Ishikawa (cell line): ENCODE data around the gene RTN4RL2.
A peak's percentile ranks its signal among the peaks of the same experiment; 100 is the strongest.

Source experiments
- CEBPB ChIP-seq: IDR thresholded peaks from 2 replicates; pipeline ENCODE4 v1.6.1; 2012
- CREB1 ChIP-seq: IDR thresholded peaks from 2 replicates; pipeline ENCODE4 v1.6.1; 2012; ENCODE audit warnings: low read depth
- EGR1 ChIP-seq: IDR thresholded peaks from 2 replicates; pipeline ENCODE4 v1.6.1; 2012
- EP300 ChIP-seq: IDR thresholded peaks from 2 replicates; pipeline ENCODE4 v1.6.1; 2012; ENCODE audit warnings: borderline replicate concordance
- FOXM1 ChIP-seq: IDR thresholded peaks from 2 replicates; pipeline ENCODE4 v1.6.1; 2012; ENCODE audit warnings: low read depth, borderline replicate concordance
- MAX ChIP-seq: IDR thresholded peaks from 2 replicates; pipeline ENCODE4 v1.6.1; 2012
- NFIC ChIP-seq: IDR thresholded peaks from 2 replicates; pipeline ENCODE4 v1.6.1; 2012
- RAD21 ChIP-seq: IDR thresholded peaks from 2 replicates; pipeline ENCODE4 v1.6.1; 2012; ENCODE audit warnings: low read depth
- REST ChIP-seq: IDR thresholded peaks from 2 replicates; pipeline ENCODE4 v1.6.1; 2012; ENCODE audit warnings: low read depth, mild to moderate bottlenecking
- TCF12 ChIP-seq: IDR thresholded peaks from 2 replicates; pipeline ENCODE4 v1.6.1; 2012; ENCODE audit warnings: low read depth
- TEAD4 ChIP-seq: IDR thresholded peaks from 2 replicates; pipeline ENCODE4 v1.6.1; 2012
- USF1 ChIP-seq: IDR thresholded peaks from 2 replicates; pipeline ENCODE4 v1.6.1; 2012
- YY1 ChIP-seq: IDR thresholded peaks from 2 replicates; pipeline ENCODE4 v1.6.1; 2012; ENCODE audit warnings: low read depth
- ZBTB7A ChIP-seq: IDR thresholded peaks from 2 replicates; pipeline ENCODE4 v1.6.1; 2012; ENCODE audit warnings: low read depth

The RTN4RL2 gene

GRCh38 chr11:57513911-57514537, 53.7 kb downstream of the RTN4RL2 start:
- TF ChIP-seq USF1, result no peak
- no peak for TF ChIP-seq CEBPB
- TF ChIP-seq REST, result no peak
- no peak for TF ChIP-seq MAX
- no peak for TF ChIP-seq ZBTB7A

GRCh38 chr11:57514538-57515331, 54.4 kb downstream of the RTN4RL2 start:
- TF ChIP-seq REST (no peak), MAX (peak; percentile 23; the same call in 1 of the 2 replicates), YY1 (no peak), NFIC (no peak), ZBTB7A (0 out of 2 replicates have a peak, but pooled peaks have one; percentile 17), CREB1 (no peak), TEAD4 (no peak), USF1 (no peak), FOXM1 (no peak), TCF12 (no peak), CEBPB (no peak), EGR1 (0 out of 2 replicates have a peak, but pooled peaks have one; percentile 18), EP300 (no peak), RAD21 (no peak)

GRCh38 chr11:57515332-57516060, 55.2 kb downstream of the RTN4RL2 start, which contains the start of gene SLC43A1:
Gene SLC43A1, minus strand, starts transcription at chr11:57515702. Its CDS starts 1,591 bp downstream, at chr11:57514111.
- TF ChIP-seq RAD21, result no peak
- TF ChIP-seq CEBPB, result no peak
- peak; percentile 46; the same call in 1 of the 2 replicates for TF ChIP-seq MAX
- TF ChIP-seq ZBTB7A, result peak; percentile 90
- peak; percentile 92 for TF ChIP-seq USF1
- TF ChIP-seq EGR1, result peak; percentile 44; the same call in 1 of the 2 replicates
- TF ChIP-seq FOXM1, result no peak

- TF ChIP-seq REST (no peak), NFIC (no peak)
Observed at GRCh38 chr11:57516061-57516443, 55.7 kb downstream of the RTN4RL2 start.
